ENCODE results near the gene WDR49.

GRCh38 chr3:167572991-167573390 lies 80.8 kb downstream of the WDR49 start:
- TF ChIP-seq CTCF (IDR thresholded peaks at IDR 0.05): no peak
- no peak for TF ChIP-seq EP300 (IDR thresholded peaks at IDR 0.05)
- no peak for TF ChIP-seq POLR2A (IDR thresholded peaks at IDR 0.05)
